ENCODE data around the gene PPFIA3. TPM values are rescaled to one million over a fixed set of nuclear protein-coding genes. Genes with fewer than 3 reads are reported as not detected.
A peak's percentile ranks its signal among the peaks of the same experiment; 100 is the strongest.

PPFIA3 gene
- total RNA-seq, 1 experiment from 2014 or later = 28.1 TPM

DNA sequence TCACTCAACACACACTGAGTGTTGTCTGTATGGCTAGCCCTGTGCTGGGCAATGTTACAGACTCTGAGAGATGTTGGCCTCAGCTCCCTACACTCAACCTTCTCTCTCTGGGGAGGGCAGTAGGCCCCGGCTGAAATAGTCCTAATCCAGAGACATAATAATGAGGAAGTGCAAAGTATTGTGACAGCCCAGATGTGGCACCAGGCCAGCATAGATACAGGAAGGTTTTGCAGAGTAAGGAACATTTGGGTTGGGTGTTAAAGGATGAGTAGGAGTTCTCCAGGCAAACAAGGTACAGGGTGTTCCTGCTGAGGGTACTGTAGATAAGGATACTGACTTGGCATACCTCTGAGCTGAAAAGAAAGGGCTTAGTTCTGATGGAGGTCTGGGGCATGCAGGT is 2.8 kb upstream of the PPFIA3 start:
- Histone ChIP-seq H3K27ac (ENCODE audit: low read depth, low read length) (no peak overlapping the region; the same call in 1 of the 2 replicates), H3K9me2 (ENCODE audit: insufficient read depth) (no peaks in the 10 kb centered on the region), H3K9me3 (ENCODE audit: control insufficient read depth in 1 of 2, insufficient read depth in 1 of 2, low read depth in 1 of 2, low read length in 2 of 2) (no peaks in the 10 kb centered on the region), H3K79me2 (ENCODE audit: insufficient read depth, low read length) (no peaks in the 10 kb centered on the region), H3K27me3 (ENCODE audit: insufficient read depth, low read length) (no peaks in the 10 kb centered on the region), H3K4me1 (ENCODE audit: control insufficient read depth in 1 of 2, insufficient read depth in 2 of 2, low read length in 2 of 2) (peaks cover 22 to 45% of the 10 kb centered on the region in 2 experiments), H4K20me1 (ENCODE audit: insufficient read depth) (no peaks in the 10 kb centered on the region), H3K4me2 (ENCODE audit: low read length) (no peak overlapping the region), H2AFZ (ENCODE audit: low read depth, low read length, poor library complexity, severe bottlenecking) (no peak overlapping the region), H3K4me3 (replicated peaks in 1 of 2; ENCODE audit: low read depth in 1 of 2, low read length in 2 of 2) (no peak overlapping the region), H3K9ac (ENCODE audit: low read length) (no peak overlapping the region), H3K36me3 (ENCODE audit: control insufficient read depth in 1 of 2, insufficient read depth in 2 of 2, low read length in 2 of 2) (no peaks in the 10 kb centered on the region)
- BruUV-seq (replicated peaks) = no TSS peak
- ATAC-seq (no peak), DNase-seq (ENCODE audit: low read depth, low spot score) (no peak)
- ChIA-PET CTCF (interaction anchor here (1.7 to 2.2 kb wide), 2 partner anchors 10 to 19 kb away, joined by 6 to 8 read pairs; no protein-coding TSS in a partner anchor), RAD21 (ENCODE audit: low non-redundant PET in 1 of 2, low total read pairs in 2 of 2, uncharacterized antibody in 2 of 2, unreplicated experiment in 2 of 2) (no interaction called here), POLR2A (interaction anchor here (0.9 to 1.4 kb wide), 3 partner anchors 11 to 34 kb away, joined by 3 to 4 read pairs (median 4); no protein-coding TSS in a partner anchor)
- TF ChIP-seq SP1 (IDR thresholded peaks at IDR 0.05; ENCODE audit: low read depth) = no peak
- no peak for TF ChIP-seq EZH2phosphoT487 (IDR thresholded peaks at IDR 0.05; ENCODE audit: borderline replicate concordance)
- intact Hi-C loops (cut with micrococcal nuclease) = no loop called here

DNA sequence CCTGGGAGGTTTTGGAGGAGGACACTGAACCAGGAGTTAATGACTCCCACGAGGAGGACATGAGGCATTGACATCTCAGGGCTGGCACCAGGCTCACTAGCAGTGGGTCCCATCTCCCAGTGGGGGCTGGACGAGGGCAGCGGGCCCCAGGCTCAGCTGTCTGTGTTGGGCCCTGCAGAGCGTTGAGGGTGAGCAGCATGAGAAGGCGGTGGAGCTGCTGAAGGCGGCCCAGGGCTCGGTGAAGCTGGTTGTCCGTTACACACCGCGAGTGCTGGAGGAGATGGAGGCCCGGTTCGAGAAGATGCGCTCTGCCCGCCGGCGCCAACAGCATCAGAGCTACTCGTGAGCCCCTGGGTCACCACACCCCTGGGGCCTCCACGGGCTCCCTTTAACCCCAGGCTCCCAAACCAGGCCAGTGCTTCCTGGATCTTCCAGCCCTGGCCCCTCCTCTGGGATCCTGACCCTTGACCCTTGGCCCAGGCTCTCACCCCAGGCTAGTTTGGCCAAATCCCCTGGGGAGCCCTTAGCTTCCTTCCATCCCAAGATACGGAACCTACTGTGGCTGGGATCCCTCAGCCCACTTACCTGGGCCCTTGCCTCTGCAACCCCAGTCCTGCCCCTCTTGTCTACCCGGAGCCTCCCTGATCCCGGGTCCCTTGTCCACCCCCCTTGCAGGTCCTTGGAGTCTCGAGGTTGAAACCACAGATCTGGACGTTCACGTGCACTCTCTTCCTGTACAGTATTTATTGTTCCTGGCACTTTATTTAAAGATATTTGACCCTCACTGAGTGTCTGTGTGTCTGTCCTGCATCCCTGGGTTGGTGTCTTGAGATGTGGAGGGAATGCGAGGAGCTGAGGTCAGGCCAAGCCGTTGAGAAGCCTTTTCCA is 1.4 kb upstream of the PPFIA3 start:
- Histone ChIP-seq H3K27me3 (ENCODE audit: insufficient read depth, low read length) (no peaks in the 10 kb centered on the region), H4K20me1 (ENCODE audit: insufficient read depth) (no peaks in the 10 kb centered on the region), H3K36me3 (ENCODE audit: control insufficient read depth in 1 of 2, insufficient read depth in 2 of 2, low read length in 2 of 2) (no peaks in the 10 kb centered on the region), H3K9me2 (ENCODE audit: insufficient read depth) (no peaks in the 10 kb centered on the region), H3K4me1 (ENCODE audit: control insufficient read depth in 1 of 2, insufficient read depth in 2 of 2, low read length in 2 of 2) (peaks cover 22 to 45% of the 10 kb centered on the region in 2 experiments), H3K4me2 (ENCODE audit: low read length) (peak overlapping the region; percentile 99), H3K27ac (ENCODE audit: low read depth, low read length) (peak overlapping the region; percentile 97), H3K9me3 (ENCODE audit: control insufficient read depth in 1 of 2, insufficient read depth in 1 of 2, low read depth in 1 of 2, low read length in 2 of 2) (no peaks in the 10 kb centered on the region), H3K79me2 (ENCODE audit: insufficient read depth, low read length) (no peaks in the 10 kb centered on the region), H2AFZ (ENCODE audit: low read depth, low read length, poor library complexity, severe bottlenecking) (no peak overlapping the region), H3K4me3 (replicated peaks in 1 of 2; ENCODE audit: low read depth in 1 of 2, low read length in 2 of 2) (peak overlapping the region; percentile 58 to 66), H3K9ac (ENCODE audit: low read length) (peak overlapping the region; percentile 76)
- TF ChIP-seq TCF7L2 (IDR thresholded peaks at IDR 0.05; ENCODE audit: borderline replicate concordance, extremely low read depth, insufficient read depth, insufficient read length) (no peak), CEBPB (IDR thresholded peaks at IDR 0.05; ENCODE audit: low read depth) (no peak), ELF1 (IDR thresholded peaks at IDR 0.05; ENCODE audit: borderline replicate concordance, low read depth) (no peak), POLR2A (IDR thresholded peaks at IDR 0.05; ENCODE audit: borderline replicate concordance, extremely low read depth, insufficient read depth, insufficient read length) (no peak), YY1 (IDR thresholded peaks at IDR 0.05; ENCODE audit: extremely low read depth, insufficient replicate concordance, low read depth, low read length) (no peak), EZH2 (IDR thresholded peaks at IDR 0.05) (no peak)
- TF ChIP-seq, protein P1, sequence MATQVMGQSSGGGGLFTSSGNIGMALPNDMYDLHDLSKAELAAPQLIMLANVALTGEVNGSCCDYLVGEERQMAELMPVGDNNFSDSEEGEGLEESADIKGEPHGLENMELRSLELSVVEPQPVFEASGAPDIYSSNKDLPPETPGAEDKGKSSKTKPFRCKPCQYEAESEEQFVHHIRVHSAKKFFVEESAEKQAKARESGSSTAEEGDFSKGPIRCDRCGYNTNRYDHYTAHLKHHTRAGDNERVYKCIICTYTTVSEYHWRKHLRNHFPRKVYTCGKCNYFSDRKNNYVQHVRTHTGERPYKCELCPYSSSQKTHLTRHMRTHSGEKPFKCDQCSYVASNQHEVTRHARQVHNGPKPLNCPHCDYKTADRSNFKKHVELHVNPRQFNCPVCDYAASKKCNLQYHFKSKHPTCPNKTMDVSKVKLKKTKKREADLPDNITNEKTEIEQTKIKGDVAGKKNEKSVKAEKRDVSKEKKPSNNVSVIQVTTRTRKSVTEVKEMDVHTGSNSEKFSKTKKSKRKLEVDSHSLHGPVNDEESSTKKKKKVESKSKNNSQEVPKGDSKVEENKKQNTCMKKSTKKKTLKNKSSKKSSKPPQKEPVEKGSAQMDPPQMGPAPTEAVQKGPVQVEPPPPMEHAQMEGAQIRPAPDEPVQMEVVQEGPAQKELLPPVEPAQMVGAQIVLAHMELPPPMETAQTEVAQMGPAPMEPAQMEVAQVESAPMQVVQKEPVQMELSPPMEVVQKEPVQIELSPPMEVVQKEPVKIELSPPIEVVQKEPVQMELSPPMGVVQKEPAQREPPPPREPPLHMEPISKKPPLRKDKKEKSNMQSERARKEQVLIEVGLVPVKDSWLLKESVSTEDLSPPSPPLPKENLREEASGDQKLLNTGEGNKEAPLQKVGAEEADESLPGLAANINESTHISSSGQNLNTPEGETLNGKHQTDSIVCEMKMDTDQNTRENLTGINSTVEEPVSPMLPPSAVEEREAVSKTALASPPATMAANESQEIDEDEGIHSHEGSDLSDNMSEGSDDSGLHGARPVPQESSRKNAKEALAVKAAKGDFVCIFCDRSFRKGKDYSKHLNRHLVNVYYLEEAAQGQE (IDR thresholded peaks at IDR 0.05; ENCODE audit: low read depth) = no peak
- RAD21 ChIA-PET (ENCODE audit: low non-redundant PET in 1 of 2, low total read pairs in 2 of 2, uncharacterized antibody in 2 of 2, unreplicated experiment in 2 of 2) = no interaction called here
- BruUV-seq (replicated peaks) = TSS peak; percentile 86
- DNase-seq (ENCODE audit: low read depth, low spot score) (no peak), ATAC-seq (no peak)
- POLR2A ChIA-PET = interaction anchor here (1.4 kb wide), 1 partner anchor 10 kb away, joined by 4 read pairs; no protein-coding TSS in a partner anchor
- CTCF ChIA-PET = interaction anchor here (1.7 to 2.2 kb wide), 2 partner anchors 11 to 20 kb away, joined by 6 to 8 read pairs; no protein-coding TSS in a partner anchor
- intact Hi-C loops (cut with micrococcal nuclease) = no loop called here
